C4-2B (cell line): ENCODE results near the gene CLEC17A.
"Not testable (repeated sequence)": the region's sequence is repeated elsewhere in the genome, so short reads cannot be mapped to it uniquely, and the experiment has no call there.

Experiments
- H3K27ac ChIP-seq: fragments of 450-650 bp; 2 replicates; pipeline ENCODE4 v1.5.1; 2017
- CTCF ChIP-seq: fragments of 450-650 bp; conservative IDR thresholded peaks from 2 replicates; pipeline ENCODE4 v1.5.1; 2017; ENCODE audit warnings: mild to moderate bottlenecking
- ZFX ChIP-seq: fragments of 450-650 bp; IDR thresholded peaks from 2 replicates; pipeline ENCODE4 v1.6.1; 2017

CLEC17A gene

GRCh38 chr19:14611051-14611450 lies 28.2 kb downstream of the CLEC17A start:
- TF ChIP-seq ZFX (no peak), CTCF (no peak)
- no peak overlapping the region for H3K27ac ChIP-seq

GRCh38 chr19:14612242-14612641 lies 29.4 kb downstream of the CLEC17A start:
- H3K27ac ChIP-seq: not testable (repeated sequence)

- TF ChIP-seq CTCF: no peak
- no peak for TF ChIP-seq ZFX
- H3K27ac ChIP-seq: no peak overlapping the region
These were observed 29.8 kb downstream of the CLEC17A start for GRCh38 chr19:14612657-14613056.

GRCh38 chr19:14613399-14614098 lies 30.7 kb downstream of the CLEC17A start:
- H3K27ac ChIP-seq: not testable (repeated sequence)

GRCh38 chr19:14614099-14614412 lies 31.2 kb downstream of the CLEC17A start:
- H3K27ac ChIP-seq: no peak overlapping the region
- no peak for TF ChIP-seq ZFX
- no peak for TF ChIP-seq CTCF

- TF ChIP-seq ZFX: no peak
- TF ChIP-seq CTCF: no peak
- H3K27ac ChIP-seq: no peak overlapping the region
These were observed 32.7 kb downstream of the CLEC17A start for GRCh38 chr19:14615623-14616022.

GRCh38 chr19:14616407-14616806 lies 33.5 kb downstream of the CLEC17A start:
- no peak overlapping the region for H3K27ac ChIP-seq
- TF ChIP-seq ZFX (no peak), CTCF (no peak)

- no peak for TF ChIP-seq CTCF
- TF ChIP-seq ZFX: no peak
- H3K27ac ChIP-seq: no peak overlapping the region
These were observed 36.5 kb downstream of the CLEC17A start for GRCh38 chr19:14619404-14619803.

- H3K27ac ChIP-seq: not testable (repeated sequence)
These were observed 41.6 kb downstream of the CLEC17A start for GRCh38 chr19:14624491-14624890.
